ENCODE results near the gene PRMT7. TPM values are rescaled to one million over a fixed set of nuclear protein-coding genes. Genes with fewer than 3 reads are reported as not detected.

Gene PRMT7
- total RNA-seq, 2 experiments from 2014 or later = 60.4 to 62.8 TPM

- CTCF ChIA-PET = interaction anchor here (0.8 kb wide), 1 partner anchor 107 kb away, joined by 4 read pairs; no protein-coding TSS in a partner anchor
- H3K27ac Mint-ChIP-seq = no peak overlapping the region
- POLR2A ChIA-PET = no interaction called here
- H3K9me3 Mint-ChIP-seq = no peaks in the 10 kb centered on the region
- no peaks in the 10 kb centered on the region for H3K36me3 Mint-ChIP-seq
- intact Hi-C loops (cut with micrococcal nuclease) = loop anchor here (2.0 to 5.0 kb wide), 2 partner anchors 13 to 44 kb away; partner anchors contain the start of gene SMPD3
- peaks cover 14% of the 10 kb centered on the region for H3K4me1 Mint-ChIP-seq (ENCODE audit: low read depth)
- H3K27me3 Mint-ChIP-seq = no peaks in the 10 kb centered on the region
- DNase-seq = no peak
- no peak overlapping the region for H3K4me3 Mint-ChIP-seq
These were observed 92.9 kb downstream of the PRMT7 start for GRCh38 chr16:68403704-68404103.

GRCh38 chr16:68404736-68405345 is 94.0 kb downstream of the PRMT7 start:
- ChIA-PET POLR2A (no interaction called here), CTCF (interaction anchor here (0.9 kb wide), 1 partner anchor 105 kb away, joined by 4 read pairs; no protein-coding TSS in a partner anchor)
- no peak for DNase-seq
- H3K4me1 Mint-ChIP-seq (ENCODE audit: low read depth) = peaks cover 14% of the 10 kb centered on the region
- no peak overlapping the region for H3K4me3 Mint-ChIP-seq
- H3K36me3 Mint-ChIP-seq = no peaks in the 10 kb centered on the region
- H3K27me3 Mint-ChIP-seq = no peaks in the 10 kb centered on the region
- no peak overlapping the region for H3K27ac Mint-ChIP-seq
- intact Hi-C loops (cut with micrococcal nuclease) = loop anchor here (5.0 kb wide), 1 partner anchor 42 kb away; the partner anchor contains the start of gene SMPD3
- H3K9me3 Mint-ChIP-seq = no peaks in the 10 kb centered on the region

- ChIA-PET CTCF (interaction anchor here (0.6 to 1.5 kb wide), 5 partner anchors 10 to 114 kb away, joined by 3 to 9 read pairs (median 3); no protein-coding TSS in a partner anchor), POLR2A (no interaction called here)
- Mint-ChIP-seq H3K36me3 (no peaks in the 10 kb centered on the region), H3K4me3 (no peak overlapping the region), H3K4me1 (ENCODE audit: low read depth) (peaks cover 4% of the 10 kb centered on the region), H3K27me3 (no peaks in the 10 kb centered on the region), H3K27ac (no peak overlapping the region), H3K9me3 (no peaks in the 10 kb centered on the region)
- intact Hi-C loops (cut with micrococcal nuclease) = no loop called here
- no peak for DNase-seq
These were observed 95.8 kb downstream of the PRMT7 start for GRCh38 chr16:68406458-68407152.

Other genes starting within 250 kb of the PRMT7 start
- gene NFATC3, start 225.6 kb upstream of the PRMT7 start, total RNA-seq = 10 to 100 TPM; 83.4 to 85.2 TPM
- under 1 TPM; 0.27 to 0.59 TPM for gene ESRP2, start 74.9 kb upstream of the PRMT7 start, total RNA-seq
- gene PLA2G15, start 65.6 kb upstream of the PRMT7 start, total RNA-seq = 1 to 10 TPM; 8.0 to 8.7 TPM
- gene SLC7A6, start 46.5 kb upstream of the PRMT7 start, total RNA-seq = 10 to 100 TPM; 62.8 to 63.8 TPM
- 10 to 100 TPM; 20.6 to 22.2 TPM for gene SLC7A6OS, start 73 bp upstream of the PRMT7 start, total RNA-seq
- gene SMPD3, start 137.5 kb downstream of the PRMT7 start, total RNA-seq = under 1 TPM; 0.07 to 0.12 TPM
- 10 to 100 TPM; 36.6 to 40.2 TPM for gene ZFP90, start 228.3 kb downstream of the PRMT7 start, total RNA-seq

All from activated CD4-positive, alpha-beta memory T cell treated with anti-CD3 and anti-CD28 coated beads for 36 hours (primary cell).